ENCODE results near the gene RBMS3. TPM values are rescaled to one million over a fixed set of nuclear protein-coding genes. Genes with fewer than 3 reads are reported as not detected.

RBMS3 gene
- total and polyA plus RNA-seq, 2 of the 8 experiments (the other 6 are each of a cell fraction or from before 2014, with no cell fraction given): 3.7 to 6.9 TPM

- TF ChIP-seq SUZ12 (IDR thresholded peaks at IDR 0.05; ENCODE audit: low read length) (no peak), SIRT6 (IDR thresholded peaks at IDR 0.05; ENCODE audit: low read length) (no peak)
Observed at GRCh38 chr3:29347412-29347811, 66.5 kb downstream of the RBMS3 start (continued).
